ENCODE measurements around the gene CLIP1. TPM values are rescaled to one million over a fixed set of nuclear protein-coding genes. Genes with fewer than 3 reads are reported as not detected.
"Not testable (repeated sequence)": the region's sequence is repeated elsewhere in the genome, so short reads cannot be mapped to it uniquely, and the experiment has no call there.

The CLIP1 gene
- total RNA-seq (10 to 100 TPM; 52.0 to 54.9 TPM), total RNA-seq (66.1 to 266 (median 137) reads per million in 172 experiments)
- polyA plus RNA-seq (2013, experiment 1 of 2), result 37.5 TPM
- 40.6 TPM for polyA plus RNA-seq (2013, experiment 2 of 2)

- no peaks in the 10 kb centered on the region for H3K9me3 ChIP-seq (ENCODE audit: control insufficient read depth in 1 of 2, insufficient read depth in 1 of 2, low read length in 2 of 2)
- intact Hi-C loops (cut with DNase I, micrococcal nuclease), result loop anchor here (1.0 to 5.0 kb wide), 3 partner anchors 21 to 45 kb away; no protein-coding TSS in a partner anchor
- POLR2A ChIA-PET, result interaction anchor here (0.6 to 3.5 kb wide), 8 partner anchors 9 to 352 kb away, joined by 3 to 22 read pairs (median 6); partner anchors contain the start of genes KNTC1, RSRC2 and ZCCHC8
- peak within 1 kb of the TSS; percentile 50 to 62 for H3K27ac ChIP-seq (ENCODE audit: low read depth in 1 of 2, low read length in 2 of 2)
- H3K4me3 ChIP-seq (ENCODE audit: low read length), result peak within 1 kb of the TSS; percentile 85
- peaks cover 32% of the 10 kb centered on the region for H3K4me1 ChIP-seq (ENCODE audit: insufficient read depth, low read length)
- CTCF ChIA-PET, result interaction anchor here (0.7 to 2.2 kb wide), 6 partner anchors 10 to 79 kb away, joined by 3 to 20 read pairs (median 6); partner anchors contain the start of gene ZCCHC8
- no peaks in the 10 kb centered on the region for H3K27me3 ChIP-seq (ENCODE audit: control insufficient read depth in 1 of 2, insufficient read depth in 2 of 2, low read length in 2 of 2)
- Mint-ChIP-seq H3K27ac (peak within 1 kb of the TSS; percentile 86), H3K27me3 (no peaks in the 10 kb centered on the region), H3K4me3 (peak within 1 kb of the TSS; percentile 96), H3K36me3 (ENCODE audit: low read depth) (peaks cover 10% of the 10 kb centered on the region), H3K9me3 (no peaks in the 10 kb centered on the region), H3K4me1 (ENCODE audit: low read depth) (peaks cover 36% of the 10 kb centered on the region)
- TF ChIP-seq CTCF (IDR thresholded peaks at IDR 0.05), result peak; percentile 55
- ATAC-seq (ENCODE audit: poor library complexity) (peak; percentile 76), DNase-seq (peak; percentile 34 to 86 (median 50))
- no peaks in the 10 kb centered on the region for H3K36me3 ChIP-seq (ENCODE audit: insufficient read depth, low read length)
Measured at GRCh38 chr12:122421821-122422729, at the start of gene CLIP1. CLIP1 (minus strand) TSS chr12:122422669; CDS start chr12:122380452, 42,217 bp downstream.

GRCh38 chr12:122471324-122472226 lies 49.1 kb upstream of the CLIP1 start:
- peak; percentile 85 for ATAC-seq (ENCODE audit: poor library complexity)
- H3K27ac ChIP-seq (ENCODE audit: low read depth in 1 of 2, low read length in 2 of 2), result no peak overlapping the region

GRCh38 chr12:122470576-122470975 lies 48.1 kb upstream of the CLIP1 start:
- H3K27ac ChIP-seq (ENCODE audit: low read depth in 1 of 2, low read length in 2 of 2); H3K27me3 ChIP-seq (ENCODE audit: control insufficient read depth in 1 of 2, insufficient read depth in 2 of 2, low read length in 2 of 2); DNase-seq; H3K27ac Mint-ChIP-seq; H3K27me3 Mint-ChIP-seq; H3K4me3 ChIP-seq (ENCODE audit: low read length); H3K4me1 Mint-ChIP-seq (ENCODE audit: low read depth); H3K4me1 ChIP-seq (ENCODE audit: insufficient read depth, low read length); H3K4me3 Mint-ChIP-seq; H3K9me3 Mint-ChIP-seq; H3K9me3 ChIP-seq (ENCODE audit: control insufficient read depth in 1 of 2, insufficient read depth in 1 of 2, low read length in 2 of 2); ATAC-seq (ENCODE audit: poor library complexity): not testable (repeated sequence)
- POLR2A ChIA-PET, result interaction anchor here (1.3 to 3.3 kb wide), 5 partner anchors 16 to 89 kb away, joined by 4 to 59 read pairs (median 7); partner anchors contain the start of gene CLIP1
- intact Hi-C loops (cut with DNase I, micrococcal nuclease), result loop anchor here in 1 of 2 experiments (5.0 kb wide), 1 partner anchor 133 kb away; no protein-coding TSS in a partner anchor
- CTCF ChIA-PET, result interaction anchor here (1.0 to 5.8 kb wide), 4 partner anchors 49 to 72 kb away, joined by 3 to 84 read pairs (median 6); partner anchors contain the start of gene CLIP1
- H3K36me3 ChIP-seq (ENCODE audit: insufficient read depth, low read length), result peaks cover 30% of the 10 kb centered on the region
- H3K36me3 Mint-ChIP-seq (ENCODE audit: low read depth), result peaks cover 30% of the 10 kb centered on the region

More at GRCh38 chr12:122471324-122472226, 49.1 kb upstream of the CLIP1 start:
- ChIA-PET POLR2A (interaction anchor here (0.7 to 3.3 kb wide), 11 partner anchors 17 to 682 kb away, joined by 3 to 59 read pairs (median 4); partner anchors contain the start of genes CLIP1, KNTC1, RSRC2 and ZCCHC8), CTCF (interaction anchor here (0.6 to 5.8 kb wide), 27 partner anchors 13 to 166 kb away, joined by 3 to 84 read pairs (median 4); partner anchors contain the start of genes CLIP1 and ZCCHC8)
- Mint-ChIP-seq H3K4me1 (ENCODE audit: low read depth) (peaks cover 9% of the 10 kb centered on the region), H3K4me3 (no peak overlapping the region), H3K36me3 (ENCODE audit: low read depth) (peaks cover 40% of the 10 kb centered on the region), H3K27ac (peak overlapping the region; percentile 2), H3K27me3 (no peaks in the 10 kb centered on the region), H3K9me3 (no peaks in the 10 kb centered on the region)
- no peaks in the 10 kb centered on the region for H3K9me3 ChIP-seq (ENCODE audit: control insufficient read depth in 1 of 2, insufficient read depth in 1 of 2, low read length in 2 of 2)
- intact Hi-C loops (cut with DNase I, micrococcal nuclease), result loop anchor here (1.0 to 5.0 kb wide), 3 partner anchors 72 to 135 kb away; no protein-coding TSS in a partner anchor
- no peak overlapping the region for H3K4me3 ChIP-seq (ENCODE audit: low read length)
- no peaks in the 10 kb centered on the region for H3K4me1 ChIP-seq (ENCODE audit: insufficient read depth, low read length)
- no peaks in the 10 kb centered on the region for H3K27me3 ChIP-seq (ENCODE audit: control insufficient read depth in 1 of 2, insufficient read depth in 2 of 2, low read length in 2 of 2)
- peak in 5 of 14 experiments; percentile 4 to 81 (median 73) for DNase-seq
- peak; percentile 91 for TF ChIP-seq CTCF (IDR thresholded peaks at IDR 0.05)
- peaks cover 40% of the 10 kb centered on the region for H3K36me3 ChIP-seq (ENCODE audit: insufficient read depth, low read length)

- H3K36me3 ChIP-seq (ENCODE audit: insufficient read depth, low read length), result peaks cover 24% of the 10 kb centered on the region
- H3K4me1 ChIP-seq (ENCODE audit: insufficient read depth, low read length); H3K4me3 ChIP-seq (ENCODE audit: low read length); H3K4me1 Mint-ChIP-seq (ENCODE audit: low read depth); ATAC-seq (ENCODE audit: poor library complexity); H3K9me3 ChIP-seq (ENCODE audit: control insufficient read depth in 1 of 2, insufficient read depth in 1 of 2, low read length in 2 of 2); H3K27ac Mint-ChIP-seq; H3K4me3 Mint-ChIP-seq; H3K9me3 Mint-ChIP-seq; H3K27me3 Mint-ChIP-seq; DNase-seq; H3K27ac ChIP-seq (ENCODE audit: low read depth in 1 of 2, low read length in 2 of 2); H3K27me3 ChIP-seq (ENCODE audit: control insufficient read depth in 1 of 2, insufficient read depth in 2 of 2, low read length in 2 of 2): not testable (repeated sequence)
- ChIA-PET CTCF (interaction anchor here (5.8 kb wide), 1 partner anchor 71 kb away, joined by 84 read pairs; no protein-coding TSS in a partner anchor), POLR2A (interaction anchor here (1.5 kb wide), 1 partner anchor 70 kb away, joined by 4 read pairs; no protein-coding TSS in a partner anchor)
- H3K36me3 Mint-ChIP-seq (ENCODE audit: low read depth), result peaks cover 24% of the 10 kb centered on the region
- intact Hi-C loops (cut with DNase I, micrococcal nuclease), result loop anchor here in 1 of 2 experiments (5.0 kb wide), 2 partner anchors 48 to 133 kb away; partner anchors contain the start of gene CLIP1
Measured at GRCh38 chr12:122469856-122470255, 47.4 kb upstream of the CLIP1 start.

All from CD4-positive, alpha-beta T cell (primary cell).